Neural progenitor cell (in vitro differentiated cells): ENCODE data around the gene KDM4B.

Experiments
- CTCF ChIP-seq: fragments of 200-600 bp; sonication (generic); IDR thresholded peaks from 2 replicates; pipeline ENCODE4 v1.5.1; 2017; ENCODE audit warnings: antibody characterized with exemption, mild to moderate bottlenecking
- EZH2 ChIP-seq: fragments of 200-600 bp; sonication (generic); IDR thresholded peaks from 2 replicates; pipeline ENCODE4 v1.6.1; 2017; ENCODE audit warnings: antibody characterized with exemption, mild to moderate bottlenecking, moderate library complexity

GRCh38 chr19:5028229-5028886 is 59.4 kb downstream of the KDM4B start:
- no peak for TF ChIP-seq EZH2
- TF ChIP-seq CTCF = no peak
